WI38 (cell line): ENCODE measurements around the gene FAM184B.

Experiments
- H3K4me3 ChIP-seq: 2 replicates; pipeline ENCODE4 v1.5.1; 2011; ENCODE audit warnings: low read depth, mild to moderate bottlenecking, control low read depth, low read length
- TF ChIP-seq, protein P1 (sequence below): IDR thresholded peaks from 2 replicates; pipeline ENCODE4 v1.5.1; 2012; ENCODE audit warnings: low read depth, mild to moderate bottlenecking, control low read depth, low read length

FAM184B gene

DNA sequence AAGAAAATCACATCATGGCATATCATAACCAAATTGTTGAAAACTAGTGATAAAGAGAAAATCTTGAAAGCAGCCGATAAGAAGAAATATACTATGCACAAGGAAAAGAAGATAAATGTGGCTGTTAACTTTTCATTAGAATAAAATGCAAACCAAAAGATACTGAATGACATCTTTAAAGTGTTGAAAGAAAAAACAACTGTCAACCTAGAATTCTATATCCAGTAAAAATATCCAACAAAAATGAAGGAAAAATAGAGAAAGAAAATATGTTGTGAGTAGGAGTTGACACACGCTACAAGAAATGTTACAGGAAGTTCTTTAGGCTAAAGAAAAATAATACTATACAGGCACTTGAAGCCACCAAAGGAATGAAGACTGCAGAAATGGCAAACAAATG is 82.0 kb downstream of the FAM184B start:
- no peak overlapping the region for H3K4me3 ChIP-seq
- TF ChIP-seq, protein P1, sequence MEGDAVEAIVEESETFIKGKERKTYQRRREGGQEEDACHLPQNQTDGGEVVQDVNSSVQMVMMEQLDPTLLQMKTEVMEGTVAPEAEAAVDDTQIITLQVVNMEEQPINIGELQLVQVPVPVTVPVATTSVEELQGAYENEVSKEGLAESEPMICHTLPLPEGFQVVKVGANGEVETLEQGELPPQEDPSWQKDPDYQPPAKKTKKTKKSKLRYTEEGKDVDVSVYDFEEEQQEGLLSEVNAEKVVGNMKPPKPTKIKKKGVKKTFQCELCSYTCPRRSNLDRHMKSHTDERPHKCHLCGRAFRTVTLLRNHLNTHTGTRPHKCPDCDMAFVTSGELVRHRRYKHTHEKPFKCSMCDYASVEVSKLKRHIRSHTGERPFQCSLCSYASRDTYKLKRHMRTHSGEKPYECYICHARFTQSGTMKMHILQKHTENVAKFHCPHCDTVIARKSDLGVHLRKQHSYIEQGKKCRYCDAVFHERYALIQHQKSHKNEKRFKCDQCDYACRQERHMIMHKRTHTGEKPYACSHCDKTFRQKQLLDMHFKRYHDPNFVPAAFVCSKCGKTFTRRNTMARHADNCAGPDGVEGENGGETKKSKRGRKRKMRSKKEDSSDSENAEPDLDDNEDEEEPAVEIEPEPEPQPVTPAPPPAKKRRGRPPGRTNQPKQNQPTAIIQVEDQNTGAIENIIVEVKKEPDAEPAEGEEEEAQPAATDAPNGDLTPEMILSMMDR, result no peak

DNA sequence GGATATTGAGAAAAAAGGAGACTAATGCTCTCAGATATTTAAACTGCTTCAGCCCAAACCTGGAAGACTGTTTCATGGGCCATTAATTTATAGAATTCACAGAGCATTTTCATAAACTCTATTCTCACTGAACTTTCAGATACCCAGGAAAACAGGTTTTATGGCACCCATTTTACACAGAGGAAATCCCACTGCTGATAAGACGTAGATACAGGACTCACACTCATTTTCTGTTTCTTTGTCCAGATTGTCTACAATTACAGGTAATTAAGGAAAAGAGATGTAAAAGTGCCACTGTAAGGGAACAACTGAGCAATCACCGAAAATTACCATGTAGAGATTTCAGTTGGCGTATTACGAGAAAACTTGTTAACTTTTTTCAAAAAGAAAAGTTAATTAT is 83.3 kb downstream of the FAM184B start:
- TF ChIP-seq, protein P1, result no peak
- no peak overlapping the region for H3K4me3 ChIP-seq

DNA sequence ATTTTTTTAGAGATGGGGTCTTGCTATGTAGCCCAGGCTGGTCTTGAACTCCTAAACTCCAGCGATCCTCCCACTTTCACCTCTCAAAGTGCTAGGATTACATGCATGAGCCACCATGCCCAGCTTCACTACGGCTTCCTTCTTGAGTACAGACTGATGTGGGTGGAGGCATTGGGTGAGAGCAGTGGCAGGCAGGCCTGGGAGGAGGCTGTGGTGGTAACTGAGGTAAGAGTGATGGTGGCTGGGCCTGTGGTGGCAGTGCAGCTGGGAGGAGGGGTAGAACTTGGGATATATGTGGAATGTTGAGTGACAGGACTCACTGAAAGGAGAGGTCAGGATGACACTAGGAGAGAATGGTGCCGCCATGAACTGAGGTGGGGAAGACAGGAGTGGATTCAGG is 86.1 kb downstream of the FAM184B start:
- H3K4me3 ChIP-seq, result no peak overlapping the region
- TF ChIP-seq, protein P1, result no peak

DNA sequence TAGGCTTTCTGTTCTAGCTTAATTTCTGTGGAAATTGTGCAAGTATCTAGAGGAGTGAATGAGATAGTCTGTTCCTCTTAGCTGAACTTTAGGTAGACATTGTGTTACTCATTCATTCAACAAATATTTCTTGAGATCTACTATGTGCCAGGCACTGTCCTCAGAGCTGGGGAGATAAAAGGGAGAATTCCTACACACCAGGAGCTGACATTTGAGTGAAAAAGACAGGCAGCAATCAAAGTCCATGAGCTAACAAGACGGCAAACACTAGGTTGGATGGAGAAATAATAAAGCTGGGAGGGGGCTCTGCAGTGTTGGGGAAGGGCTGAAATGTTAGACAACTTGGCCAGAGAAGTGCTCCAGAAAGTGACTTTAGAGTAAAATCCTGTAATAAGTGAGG is 86.9 kb downstream of the FAM184B start:
- TF ChIP-seq, protein P1, result no peak
- no peak overlapping the region for H3K4me3 ChIP-seq

DNA sequence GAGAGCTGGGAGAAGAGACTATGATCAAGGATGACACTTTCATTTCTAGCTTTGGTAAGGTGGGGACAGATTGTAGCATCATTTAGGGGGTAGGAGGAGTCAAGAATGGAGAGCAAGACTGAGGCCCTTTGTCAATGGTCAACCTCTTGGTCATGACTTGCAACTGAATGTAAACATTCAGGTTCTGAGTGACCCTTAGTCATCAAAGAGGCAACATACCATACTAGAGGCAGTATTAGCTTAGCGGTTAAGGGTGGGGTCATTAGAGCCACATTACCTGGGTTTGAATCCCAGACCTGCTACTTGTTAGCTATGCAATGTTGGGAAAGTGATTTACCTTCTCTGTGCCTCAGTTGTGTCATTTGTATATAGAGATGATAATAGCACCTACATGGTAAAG is 90.5 kb downstream of the FAM184B start:
- TF ChIP-seq, protein P1, result no peak
- no peak overlapping the region for H3K4me3 ChIP-seq

DNA sequence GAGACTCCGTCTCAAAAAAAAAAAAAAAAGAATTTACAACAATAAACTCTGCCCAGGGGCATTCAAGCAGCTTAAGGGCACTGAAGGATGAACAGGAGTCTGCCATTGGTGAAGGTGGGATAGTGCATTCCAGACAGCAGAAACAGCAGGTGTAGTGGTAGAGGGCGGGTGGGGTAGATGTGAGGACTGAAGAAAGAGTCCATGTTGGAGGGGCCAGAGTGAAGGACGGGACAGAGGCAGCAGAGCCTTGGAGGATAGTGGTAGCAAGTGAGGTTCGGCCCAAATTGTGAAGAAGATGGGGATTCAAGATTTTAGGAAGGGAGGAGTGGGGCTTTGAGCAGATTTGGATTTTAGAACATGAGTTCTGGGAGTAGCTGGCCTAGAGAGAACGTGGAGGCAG is 91.3 kb downstream of the FAM184B start:
- no peak overlapping the region for H3K4me3 ChIP-seq
- TF ChIP-seq, protein P1, result no peak

DNA sequence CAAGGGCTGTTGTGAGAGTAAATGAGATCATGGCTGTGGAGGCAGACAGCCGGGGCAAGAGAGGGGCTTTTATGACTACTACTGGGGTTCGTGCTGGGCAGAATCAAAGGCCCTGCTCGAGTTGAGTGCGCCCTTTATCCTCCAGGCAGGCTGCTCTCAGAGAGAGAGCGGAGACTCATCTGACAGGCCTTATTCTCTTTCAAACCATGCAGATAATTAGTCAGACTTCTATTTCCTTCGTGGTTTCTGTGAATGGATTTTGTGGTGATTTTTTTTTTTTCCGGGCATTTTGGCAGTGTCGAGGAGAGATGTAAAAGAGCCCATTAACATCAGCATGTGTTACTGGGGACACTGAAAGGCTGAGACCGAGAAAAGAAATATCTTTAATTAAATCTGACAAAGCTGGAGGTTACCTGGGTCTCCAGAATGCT is 93.4 kb downstream of the FAM184B start:
- TF ChIP-seq, protein P1, result no peak
- H3K4me3 ChIP-seq, result no peak overlapping the region
